ENCODE measurements around the gene MMP7.

DNA sequence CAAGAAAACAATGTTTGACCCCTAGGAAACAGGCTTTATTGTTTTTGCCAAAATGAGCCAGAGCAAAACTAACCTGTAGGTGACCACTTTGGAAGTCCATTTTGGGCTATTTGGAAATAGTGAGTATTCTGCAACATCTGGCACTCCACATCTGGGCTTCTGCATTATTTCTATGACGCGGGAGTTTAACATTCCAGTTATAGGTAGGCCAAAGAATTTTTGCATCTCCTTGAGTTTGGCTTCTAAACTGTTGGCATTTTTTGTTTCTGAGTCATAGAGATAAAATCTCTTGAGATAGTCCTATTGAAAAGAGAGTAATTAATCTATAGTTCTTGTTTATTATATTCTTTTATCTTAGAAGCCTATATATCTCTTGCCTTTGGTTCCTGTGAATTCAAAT is 2.9 kb downstream of the MMP7 start:
- TF ChIP-seq, protein P1, sequence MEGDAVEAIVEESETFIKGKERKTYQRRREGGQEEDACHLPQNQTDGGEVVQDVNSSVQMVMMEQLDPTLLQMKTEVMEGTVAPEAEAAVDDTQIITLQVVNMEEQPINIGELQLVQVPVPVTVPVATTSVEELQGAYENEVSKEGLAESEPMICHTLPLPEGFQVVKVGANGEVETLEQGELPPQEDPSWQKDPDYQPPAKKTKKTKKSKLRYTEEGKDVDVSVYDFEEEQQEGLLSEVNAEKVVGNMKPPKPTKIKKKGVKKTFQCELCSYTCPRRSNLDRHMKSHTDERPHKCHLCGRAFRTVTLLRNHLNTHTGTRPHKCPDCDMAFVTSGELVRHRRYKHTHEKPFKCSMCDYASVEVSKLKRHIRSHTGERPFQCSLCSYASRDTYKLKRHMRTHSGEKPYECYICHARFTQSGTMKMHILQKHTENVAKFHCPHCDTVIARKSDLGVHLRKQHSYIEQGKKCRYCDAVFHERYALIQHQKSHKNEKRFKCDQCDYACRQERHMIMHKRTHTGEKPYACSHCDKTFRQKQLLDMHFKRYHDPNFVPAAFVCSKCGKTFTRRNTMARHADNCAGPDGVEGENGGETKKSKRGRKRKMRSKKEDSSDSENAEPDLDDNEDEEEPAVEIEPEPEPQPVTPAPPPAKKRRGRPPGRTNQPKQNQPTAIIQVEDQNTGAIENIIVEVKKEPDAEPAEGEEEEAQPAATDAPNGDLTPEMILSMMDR (IDR thresholded peaks at IDR 0.05): no peak
- no peak for TF ChIP-seq POLR2A (IDR thresholded peaks at IDR 0.05)

All from right lobe of liver (tissue), 4 donors.